GM21723 (cell line): ENCODE data around the gene NINJ1.
"Not testable (repeated sequence)": the region's sequence is repeated elsewhere in the genome, so short reads cannot be mapped to it uniquely, and the experiment has no call there.

ENCODE experiments used
- ATAC-seq: cut with Tn5 transposase; IDR thresholded peaks from one replicate; pipeline ENCODE4 v1.9.1; 2021; ENCODE audit warnings: mild to moderate bottlenecking, moderate library complexity; ENCODE audit not compliant: unreplicated experiment

NINJ1 gene

GRCh38 chr9:93120846-93121315, 13.2 kb downstream of the NINJ1 start:
- ATAC-seq: no peak

- peak; percentile 87 for ATAC-seq
These were observed 13.9 kb downstream of the NINJ1 start for GRCh38 chr9:93119953-93120845.

DNA sequence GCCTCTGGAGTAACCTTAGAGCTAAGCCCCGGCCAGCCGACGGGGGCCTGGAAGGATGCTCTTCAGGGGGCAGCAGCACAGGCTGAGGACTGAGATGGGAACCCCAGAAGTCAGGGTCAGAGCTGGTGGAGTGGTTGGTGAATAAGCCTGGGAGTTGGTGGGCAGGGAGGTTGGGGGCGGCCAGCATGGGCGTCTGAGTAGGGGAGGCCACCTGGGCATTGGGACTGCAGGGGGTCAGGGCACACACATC, 14.4 kb downstream of the NINJ1 start:
- no peak for ATAC-seq

DNA sequence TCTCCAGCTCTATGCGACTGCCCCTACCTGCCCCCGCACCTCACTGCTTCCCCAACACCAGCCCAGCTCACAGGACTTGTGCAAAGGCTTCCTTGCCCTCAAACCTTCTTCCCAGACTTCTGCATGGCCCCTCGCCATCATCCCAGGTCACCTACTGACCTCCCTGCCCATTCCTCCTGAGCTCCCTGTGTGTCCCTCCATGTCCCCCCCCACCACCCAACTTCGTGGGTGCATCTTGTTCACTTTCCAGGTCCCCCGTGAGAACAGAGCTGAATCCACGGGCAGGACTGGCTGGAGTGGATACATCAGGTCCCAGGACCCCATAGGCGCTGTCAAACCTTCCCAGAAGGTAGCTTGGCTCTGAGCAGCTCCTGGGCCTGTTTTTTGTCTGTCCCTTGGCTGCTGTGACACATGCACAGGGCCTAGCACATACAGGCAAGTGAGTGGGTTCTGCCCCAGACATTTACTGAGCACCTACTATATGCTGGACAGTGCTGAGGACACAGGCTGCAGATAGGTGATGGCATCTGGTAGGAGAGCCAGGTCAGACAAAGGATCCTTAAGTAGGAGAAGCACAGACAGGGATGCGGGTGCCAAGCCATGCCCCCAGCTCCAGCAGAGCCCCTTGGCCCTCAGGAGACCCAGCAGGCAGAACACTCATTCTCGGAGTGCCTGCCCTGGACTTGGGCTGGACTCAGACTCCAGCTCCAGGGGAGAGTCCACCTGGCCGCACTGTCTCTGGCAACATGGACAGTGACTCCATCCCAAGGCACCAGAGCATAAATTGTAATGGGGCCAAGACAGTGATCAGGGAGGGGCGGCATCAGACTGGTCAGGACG, 15.0 kb downstream of the NINJ1 start:
- no peak for ATAC-seq

DNA sequence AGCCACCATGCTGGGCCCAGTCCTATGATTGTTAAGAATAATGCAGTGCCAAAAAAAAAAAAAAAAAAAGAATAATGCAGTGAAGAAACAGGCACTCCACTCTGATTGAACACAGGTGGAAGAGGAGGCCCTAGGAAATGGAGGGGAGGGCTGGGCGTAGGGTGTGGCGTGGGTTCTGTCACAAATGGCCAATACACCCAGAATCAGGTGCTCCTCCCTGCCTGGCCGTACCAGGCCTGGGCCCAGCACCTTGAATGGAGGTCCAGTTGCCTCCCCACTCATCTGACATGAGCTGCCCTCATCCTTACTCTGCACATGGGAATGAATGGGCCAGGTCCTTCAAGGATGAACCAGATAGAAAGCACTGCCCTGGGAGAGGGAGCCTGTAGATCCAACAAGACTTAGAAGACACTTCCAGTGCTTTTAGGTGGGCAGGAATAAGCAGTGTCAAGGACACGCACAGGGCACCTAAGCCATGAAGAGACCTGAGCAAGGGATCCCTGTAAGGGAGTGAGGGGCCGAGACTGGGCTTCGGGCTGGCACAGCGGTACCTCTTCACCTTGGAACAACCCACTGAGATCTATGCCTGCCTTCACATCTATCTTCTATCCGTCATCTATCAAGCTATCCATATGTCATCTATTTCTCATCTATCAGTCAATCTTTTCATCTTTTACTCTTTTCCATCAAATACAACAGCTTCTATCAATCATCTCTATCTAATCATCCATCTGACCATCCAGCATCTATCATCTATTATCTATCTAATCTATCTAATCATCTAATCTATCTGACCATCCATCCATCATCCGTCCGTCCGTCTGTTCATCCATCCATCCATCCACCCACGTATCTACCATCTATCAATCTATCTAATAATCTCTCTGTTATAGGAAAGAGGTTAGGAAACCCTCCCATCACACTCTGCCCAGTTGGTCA, 15.9 kb downstream of the NINJ1 start:
- no peak for ATAC-seq

DNA sequence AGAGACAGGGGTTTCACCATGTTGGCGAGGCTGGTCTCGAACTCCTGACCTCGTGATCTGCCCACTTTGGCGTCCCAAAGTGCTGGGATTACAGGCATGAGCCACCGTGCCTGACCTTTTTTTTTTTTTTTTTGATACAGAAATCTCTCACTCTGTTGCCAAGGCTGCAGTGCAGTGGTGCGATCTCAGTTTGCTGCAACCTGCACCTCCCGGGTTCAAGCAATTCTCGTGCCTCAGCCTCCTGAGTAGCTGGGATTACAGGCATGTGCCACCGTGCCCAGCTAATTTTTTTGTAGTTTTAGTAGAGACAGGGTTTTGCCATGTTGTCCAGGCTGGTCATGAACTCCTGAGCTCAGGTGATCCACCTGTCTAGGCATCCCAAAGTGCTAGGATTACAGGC, 16.5 kb downstream of the NINJ1 start:
- ATAC-seq: not testable (repeated sequence)

DNA sequence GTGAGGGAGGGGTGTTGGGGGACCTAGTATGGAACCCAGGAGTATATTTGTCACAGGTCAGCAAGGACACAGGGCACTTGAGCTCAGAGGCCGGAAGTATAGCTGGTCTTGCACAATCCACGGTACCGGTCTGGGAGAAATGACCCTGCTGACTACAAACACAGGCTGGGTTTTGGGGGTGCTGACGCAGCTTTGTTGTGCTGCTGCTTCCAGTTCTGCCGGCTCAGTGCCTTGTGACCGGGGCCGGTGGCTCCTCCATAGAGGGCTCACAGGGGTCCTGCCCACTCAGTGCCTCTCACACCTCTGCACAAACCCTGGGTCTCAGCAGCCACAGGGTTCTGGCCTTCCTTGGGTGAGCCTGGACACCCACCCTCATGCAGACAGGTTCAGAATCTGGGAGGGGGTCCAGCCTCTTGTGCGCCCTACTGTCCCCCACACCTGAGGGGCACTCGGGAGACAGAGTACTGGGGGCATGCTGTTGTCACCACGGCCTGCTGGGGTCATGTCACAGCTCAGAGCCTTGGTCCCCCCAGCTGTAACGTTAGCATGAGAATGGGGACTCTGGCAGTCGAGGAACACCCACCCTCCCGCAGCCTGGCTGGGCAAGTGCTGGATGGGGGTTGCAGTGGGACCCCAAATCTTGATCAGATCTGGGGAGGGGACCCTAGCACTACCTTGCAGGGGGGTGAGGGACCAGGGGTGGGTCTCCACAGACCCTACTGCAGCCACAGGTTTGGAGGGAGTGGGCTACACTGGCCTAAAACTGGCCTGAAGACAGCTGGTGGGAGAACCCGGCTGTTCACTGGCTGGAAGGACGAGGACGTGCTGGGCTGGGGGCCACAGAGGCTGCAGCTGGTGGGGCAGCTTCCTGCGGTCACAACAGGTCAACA, 17.7 kb downstream of the NINJ1 start:
- ATAC-seq: no peak

GRCh38 chr9:93115486-93116071, 18.5 kb downstream of the NINJ1 start:
- ATAC-seq: no peak

DNA sequence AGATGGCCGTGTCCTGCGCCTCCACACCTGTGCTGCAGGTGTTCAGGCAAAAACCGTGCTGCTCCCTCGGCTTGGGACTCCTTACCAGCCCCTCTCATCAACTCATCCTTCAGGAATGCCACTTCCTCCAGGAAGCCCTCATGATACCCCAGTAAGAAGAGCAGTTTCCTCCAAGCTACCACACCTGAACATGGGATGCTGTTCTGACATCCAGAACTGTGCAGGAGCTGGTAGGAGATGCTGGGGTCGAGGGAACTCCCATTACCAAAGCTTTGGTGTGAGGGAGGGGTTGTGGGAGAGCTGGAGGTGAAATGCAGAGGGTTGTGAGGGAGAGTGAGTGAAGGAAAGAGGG, 19.1 kb downstream of the NINJ1 start:
- no peak for ATAC-seq

DNA sequence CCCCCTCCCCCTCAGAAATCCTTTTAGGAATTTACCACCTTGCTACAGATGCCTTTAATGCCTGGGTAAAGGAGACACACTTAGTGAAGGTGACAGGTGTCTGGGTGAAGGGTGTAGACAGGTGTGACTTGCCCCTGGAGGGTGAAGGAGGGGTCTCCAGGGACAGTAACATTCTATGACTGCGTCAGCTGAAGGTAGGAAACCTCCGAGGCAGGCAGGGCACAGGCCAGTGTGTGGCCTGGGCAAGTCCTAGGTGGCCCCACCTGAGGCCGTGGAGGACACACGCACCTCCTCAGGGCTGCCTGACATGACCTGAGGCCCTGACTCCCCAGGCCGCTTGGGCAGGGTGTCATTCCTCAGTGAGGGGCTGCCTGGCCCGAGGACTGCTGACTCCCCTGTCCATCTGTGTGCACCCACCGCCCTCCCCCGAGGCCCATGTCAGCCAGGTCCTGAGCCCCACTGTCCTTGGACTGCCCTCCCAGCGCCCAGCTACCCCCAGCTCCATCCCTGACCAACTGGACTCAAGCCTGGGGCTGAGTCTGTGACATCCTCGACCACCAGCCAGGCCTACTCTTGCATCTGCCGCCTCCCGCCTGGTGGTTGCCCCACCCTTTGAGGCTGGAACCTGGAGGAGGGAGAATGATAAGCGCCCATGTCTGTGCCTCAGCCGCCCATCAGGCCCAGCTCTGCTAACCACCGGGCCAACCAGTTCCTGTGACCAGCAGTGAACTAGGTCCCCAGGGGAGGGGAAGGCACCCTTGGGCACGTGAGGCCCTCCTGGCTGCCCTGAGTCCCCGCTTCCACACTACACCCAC, 19.7 kb downstream of the NINJ1 start:
- ATAC-seq: no peak

GRCh38 chr9:93112864-93113389, 21.1 kb downstream of the NINJ1 start:
- ATAC-seq: no peak

DNA sequence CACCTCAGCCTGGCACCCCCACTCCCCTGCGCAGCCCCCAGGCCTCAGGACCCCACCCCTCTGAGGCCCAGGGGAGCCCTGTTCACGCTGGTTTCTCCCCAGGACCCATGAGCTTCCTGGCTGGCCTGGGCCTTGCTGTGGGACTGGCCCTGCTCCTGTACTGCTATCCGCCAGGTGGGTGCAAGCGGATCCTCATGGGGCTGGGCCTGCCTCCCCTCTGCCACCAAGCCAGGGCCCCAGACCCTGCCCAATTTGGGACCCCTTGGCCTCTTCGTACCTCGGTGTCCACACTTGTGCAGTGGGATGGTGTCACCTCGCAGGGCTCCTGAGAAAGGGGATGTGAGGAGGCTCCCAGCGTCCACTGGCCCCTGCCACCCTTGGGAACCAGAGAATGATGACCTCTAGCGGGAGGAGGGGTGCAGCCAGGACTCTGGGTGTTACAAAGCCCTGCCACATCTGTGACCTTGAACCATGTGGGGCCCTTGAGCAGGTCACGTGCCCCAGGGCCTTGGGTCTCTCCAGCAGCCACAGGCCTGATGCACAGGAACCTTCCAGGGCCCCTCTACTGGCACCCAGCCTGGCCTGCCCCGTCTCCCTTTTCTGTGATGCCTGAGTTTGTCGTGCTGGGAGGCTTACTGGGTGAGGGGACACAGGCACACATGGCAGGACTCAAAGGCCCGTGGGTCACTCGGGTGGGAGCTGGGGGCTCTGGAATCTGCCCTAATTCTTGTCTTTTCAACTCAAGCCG, 21.8 kb downstream of the NINJ1 start:
- ATAC-seq: no peak

GRCh38 chr9:93111371-93112115, 22.5 kb downstream of the NINJ1 start:
- ATAC-seq: no peak

DNA sequence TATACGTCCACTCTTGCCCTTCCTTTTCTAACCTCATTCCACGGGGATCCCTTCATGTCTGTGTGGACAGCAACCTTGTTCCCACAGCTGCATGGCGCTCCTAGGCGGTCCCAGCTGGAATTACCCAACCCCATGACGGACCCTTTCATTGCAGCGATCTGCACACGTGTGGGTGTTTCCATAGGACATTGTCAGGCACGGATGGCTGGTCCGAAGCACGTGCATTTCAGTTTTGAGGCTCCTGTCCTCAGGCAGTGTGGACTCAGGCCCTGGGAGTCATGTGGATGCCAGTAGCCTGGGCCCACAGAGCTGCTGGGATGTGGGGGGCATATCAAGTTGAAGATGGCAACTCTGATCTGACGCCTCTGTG, 23.1 kb downstream of the NINJ1 start:
- ATAC-seq: no peak

- ATAC-seq: no peak
These were observed 23.7 kb downstream of the NINJ1 start for GRCh38 chr9:93110311-93110855.

DNA sequence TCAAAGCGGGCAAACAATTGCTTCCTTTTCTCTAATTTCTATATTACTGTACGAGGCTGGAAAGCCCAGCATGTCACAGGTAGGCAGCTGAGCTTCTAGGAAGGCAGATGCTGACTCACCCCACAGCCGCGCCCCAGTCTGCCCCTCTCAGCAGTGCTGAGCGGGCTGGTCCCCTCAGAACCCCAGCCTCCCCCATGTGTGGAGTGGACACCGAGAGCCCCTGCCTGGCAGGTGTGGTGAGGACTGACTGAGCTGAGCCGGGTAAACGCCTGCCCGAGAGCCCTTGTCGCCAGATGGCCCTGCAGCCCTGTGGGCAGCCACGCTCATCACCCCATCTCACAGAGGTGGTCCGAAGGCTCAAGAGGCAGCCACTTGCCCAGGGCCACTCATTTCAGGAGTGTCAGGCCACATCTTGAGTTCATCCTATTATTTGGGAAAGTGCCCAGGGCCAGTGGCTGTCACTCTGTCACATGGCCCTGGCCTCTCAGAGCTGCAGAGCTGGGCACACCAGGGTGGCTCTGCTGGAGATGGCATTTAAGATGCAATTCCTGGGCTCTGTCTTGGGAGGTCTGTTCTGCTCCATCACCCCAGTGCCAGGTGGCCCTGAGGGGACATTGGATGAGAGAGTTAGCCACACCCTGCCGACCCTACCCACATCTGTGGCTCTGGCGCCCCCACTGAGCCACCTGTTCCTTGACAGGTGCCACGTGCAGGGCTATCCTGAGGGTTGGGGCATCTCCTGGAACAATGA, 25.6 kb downstream of the NINJ1 start:
- no peak for ATAC-seq
